Midbrain (tissue), 1 donor: ENCODE measurements around the gene PDK4.

ENCODE experiments used
- DNase-seq: peaks from one replicate; lab custom pipeline; 2025; lab: John Stamatoyannopoulos, UW

The PDK4 gene

GRCh38 chr7:95596198-95597063 lies at the start of gene PDK4:
TSS of gene PDK4 (minus strand) at chr7:95596516. CDS start at chr7:95596293, 223 bp downstream.
- peak; percentile 96 for DNase-seq

GRCh38 chr7:95642173-95642572 lies 45.9 kb upstream of the PDK4 start:
- DNase-seq = no peak

DNA sequence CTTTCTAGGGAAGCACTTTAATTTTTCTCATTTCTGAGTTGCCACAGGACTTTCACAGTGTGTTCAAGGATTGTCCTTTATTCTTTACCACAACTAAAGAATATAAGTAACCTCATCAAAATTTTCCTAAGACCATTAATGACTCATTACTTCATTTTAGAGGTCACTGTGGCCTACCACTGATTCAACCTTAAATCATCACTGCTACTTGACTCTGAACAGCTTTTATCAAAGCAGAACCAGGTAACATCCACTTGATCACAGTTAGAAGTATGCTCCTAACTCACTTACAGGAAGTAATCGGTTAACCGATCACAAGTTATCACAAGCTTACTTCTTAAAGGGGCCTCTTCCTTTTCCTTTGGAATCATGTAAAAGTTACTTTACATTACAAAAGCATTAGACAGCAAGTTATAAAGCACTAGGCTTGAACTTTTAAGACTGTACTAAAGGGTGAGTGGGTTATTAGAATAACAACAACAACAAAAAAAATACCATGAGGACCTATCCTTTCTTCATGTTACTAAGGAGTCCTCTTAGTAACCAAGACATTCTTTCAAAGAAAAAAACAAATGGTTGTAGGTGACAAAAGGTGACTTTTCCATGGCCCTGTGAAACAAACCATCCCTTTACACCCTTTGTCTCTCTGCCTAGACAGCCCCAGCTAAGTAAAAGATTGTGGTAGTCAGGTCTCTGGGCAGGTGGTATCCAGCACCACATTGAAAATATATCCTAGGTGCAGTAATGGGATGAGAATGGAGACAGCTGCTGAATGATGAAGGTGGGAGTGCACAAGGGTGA lies 40.0 kb upstream of the PDK4 start:
- no peak for DNase-seq

DNA sequence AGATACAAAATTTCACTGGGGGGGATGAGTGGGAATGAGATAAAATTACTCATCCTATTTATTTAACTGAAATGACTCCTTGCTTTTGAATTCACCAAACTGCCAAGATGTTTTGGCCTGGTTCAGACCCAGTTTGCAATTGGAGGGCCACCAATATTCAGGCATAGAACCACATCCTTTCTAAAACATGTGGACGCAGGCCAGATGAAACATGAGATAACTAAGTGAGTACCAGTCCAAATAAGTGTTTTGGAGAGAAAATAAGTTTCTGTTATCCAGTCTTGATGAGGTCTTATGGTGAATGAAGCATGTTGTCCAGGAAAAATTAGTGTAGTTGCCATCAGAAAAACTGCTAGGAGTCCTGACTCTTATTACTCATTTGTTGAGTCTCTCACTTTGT lies 36.3 kb upstream of the PDK4 start:
- no peak for DNase-seq

DNA sequence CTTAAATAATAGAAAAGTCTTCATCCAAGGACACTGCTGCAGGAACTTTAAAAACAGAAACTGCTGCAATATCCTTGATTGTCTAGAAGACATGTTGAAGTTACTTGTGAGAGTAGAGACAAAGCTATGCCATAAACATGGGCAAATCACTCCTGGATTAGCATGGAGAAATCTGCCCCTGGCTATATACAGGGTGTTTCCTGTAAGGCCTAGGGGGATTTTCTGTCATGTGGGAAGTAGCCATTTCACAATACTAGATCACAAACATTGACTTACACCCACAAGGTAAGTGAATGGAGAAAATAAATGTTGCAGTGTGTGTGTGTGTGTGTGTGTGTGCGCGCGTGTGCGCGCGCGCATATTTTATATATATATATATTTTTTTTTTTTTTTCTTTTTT lies 35.2 kb upstream of the PDK4 start:
- no peak for DNase-seq

GRCh38 chr7:95630702-95631458 lies 34.6 kb upstream of the PDK4 start:
- DNase-seq = no peak

GRCh38 chr7:95628831-95629439 lies 32.6 kb upstream of the PDK4 start:
- DNase-seq = no peak

- DNase-seq = no peak
Observed at GRCh38 chr7:95623788-95624187, 27.5 kb upstream of the PDK4 start.

DNA sequence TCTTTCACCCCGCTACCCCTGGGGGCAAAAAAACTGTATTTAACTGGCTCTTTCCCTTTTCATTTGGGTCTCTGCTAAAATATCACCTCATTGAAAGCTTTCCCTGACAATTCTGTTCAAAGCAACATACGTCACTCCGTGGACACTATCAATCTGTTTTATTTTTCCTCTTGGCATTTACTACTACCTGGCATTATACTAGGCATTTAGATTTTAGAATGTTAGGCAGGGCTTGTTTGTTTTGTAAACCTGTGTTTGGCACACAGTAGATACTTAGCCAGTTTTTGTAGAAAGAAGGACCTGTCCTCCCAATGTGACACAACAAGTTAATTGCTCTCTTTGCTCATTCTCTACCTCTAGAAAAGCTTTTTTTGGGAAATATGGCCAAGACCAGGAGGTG lies 26.5 kb upstream of the PDK4 start:
- no peak for DNase-seq

DNA sequence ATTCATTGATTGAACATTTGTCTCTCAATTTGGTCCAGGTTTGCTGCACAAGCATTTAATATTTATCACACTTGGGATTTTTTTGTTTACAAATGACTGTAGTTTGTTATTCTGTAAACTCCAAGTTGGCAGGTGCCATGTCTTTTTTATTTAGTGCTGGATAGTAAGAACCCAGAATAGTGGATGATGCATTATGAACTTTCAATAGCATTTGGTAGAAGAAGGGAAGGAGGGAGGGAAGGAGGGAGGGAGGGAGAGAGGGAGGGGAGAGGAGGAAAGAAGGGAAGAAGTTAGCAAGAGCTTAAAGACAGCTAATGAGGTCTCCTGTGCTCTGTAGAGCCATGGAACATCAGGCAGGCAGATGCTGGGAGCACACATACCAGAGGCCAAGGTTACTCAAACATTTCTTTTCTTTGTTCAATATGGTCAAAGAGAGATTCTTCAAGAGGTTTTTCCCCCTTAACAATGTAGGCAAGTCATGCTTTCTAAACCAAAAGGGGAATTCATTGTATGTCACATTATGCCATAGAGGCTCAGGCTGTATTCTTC lies 25.8 kb upstream of the PDK4 start:
- no peak for DNase-seq

DNA sequence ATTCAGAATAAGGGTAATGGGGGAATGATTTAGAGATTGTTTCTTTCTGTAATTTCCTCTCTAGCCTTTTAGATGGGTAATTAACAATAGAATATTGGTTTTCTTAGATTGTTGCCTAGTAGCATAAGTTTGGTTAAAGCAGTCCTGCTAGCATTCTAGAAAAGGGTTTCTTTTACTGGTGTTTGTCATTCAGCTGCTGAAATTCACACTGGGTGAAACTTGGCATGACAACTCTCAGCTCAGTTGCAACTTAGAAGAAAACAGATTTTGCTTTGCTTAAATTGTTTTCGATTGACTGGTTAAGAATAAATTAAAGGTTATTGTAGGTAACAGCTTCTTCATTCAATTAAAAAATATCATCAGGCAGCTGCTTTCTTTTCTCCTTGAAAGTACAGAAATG lies 25.1 kb upstream of the PDK4 start:
- DNase-seq = peak; percentile 19

DNA sequence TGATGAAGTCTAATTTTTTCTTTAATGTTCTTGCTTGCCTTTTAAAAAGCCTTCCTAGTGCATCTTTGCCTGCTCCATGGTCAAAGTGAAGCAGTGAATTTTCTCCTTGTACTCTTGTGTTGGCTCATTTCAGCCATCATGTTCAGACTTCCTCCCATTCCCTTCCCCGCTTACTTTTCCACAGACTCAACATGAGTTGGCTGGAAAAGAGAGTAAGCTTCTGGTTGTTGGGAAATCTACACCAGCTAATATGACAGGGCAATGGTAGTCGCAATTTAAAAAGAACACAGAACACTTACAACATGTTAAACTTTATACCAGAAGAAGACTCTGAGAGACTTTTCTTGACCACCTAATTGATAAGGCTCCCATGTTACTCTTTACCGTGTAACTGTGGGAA lies 24.3 kb upstream of the PDK4 start:
- DNase-seq = no peak

GRCh38 chr7:95619921-95620320 lies 23.6 kb upstream of the PDK4 start:
- no peak for DNase-seq

DNA sequence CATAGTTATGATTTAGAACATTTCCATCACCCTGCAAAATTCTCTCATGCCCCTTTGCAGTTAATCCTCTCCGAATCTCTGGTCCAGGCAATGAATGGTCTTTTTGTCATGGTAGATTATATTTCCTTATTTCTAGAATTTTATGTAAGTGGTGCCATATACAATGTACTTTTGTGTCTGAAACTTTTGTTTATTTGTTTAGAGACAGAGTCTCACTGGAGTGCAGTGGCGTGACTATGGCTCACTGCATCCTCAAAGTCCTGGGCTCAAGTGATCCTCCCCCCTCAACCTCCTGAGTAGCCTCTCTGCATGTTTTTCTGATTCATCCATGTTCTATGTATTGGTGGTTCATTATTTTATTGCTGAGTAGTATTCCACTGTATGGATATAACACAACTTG lies 23.2 kb upstream of the PDK4 start:
- DNase-seq = no peak

GRCh38 chr7:95614442-95614940 lies 18.2 kb upstream of the PDK4 start:
- DNase-seq = no peak

GRCh38 chr7:95611224-95611623 lies 14.9 kb upstream of the PDK4 start:
- no peak for DNase-seq

- peak; percentile 66 for DNase-seq
Observed at GRCh38 chr7:95609277-95609971, 13.1 kb upstream of the PDK4 start.

DNA sequence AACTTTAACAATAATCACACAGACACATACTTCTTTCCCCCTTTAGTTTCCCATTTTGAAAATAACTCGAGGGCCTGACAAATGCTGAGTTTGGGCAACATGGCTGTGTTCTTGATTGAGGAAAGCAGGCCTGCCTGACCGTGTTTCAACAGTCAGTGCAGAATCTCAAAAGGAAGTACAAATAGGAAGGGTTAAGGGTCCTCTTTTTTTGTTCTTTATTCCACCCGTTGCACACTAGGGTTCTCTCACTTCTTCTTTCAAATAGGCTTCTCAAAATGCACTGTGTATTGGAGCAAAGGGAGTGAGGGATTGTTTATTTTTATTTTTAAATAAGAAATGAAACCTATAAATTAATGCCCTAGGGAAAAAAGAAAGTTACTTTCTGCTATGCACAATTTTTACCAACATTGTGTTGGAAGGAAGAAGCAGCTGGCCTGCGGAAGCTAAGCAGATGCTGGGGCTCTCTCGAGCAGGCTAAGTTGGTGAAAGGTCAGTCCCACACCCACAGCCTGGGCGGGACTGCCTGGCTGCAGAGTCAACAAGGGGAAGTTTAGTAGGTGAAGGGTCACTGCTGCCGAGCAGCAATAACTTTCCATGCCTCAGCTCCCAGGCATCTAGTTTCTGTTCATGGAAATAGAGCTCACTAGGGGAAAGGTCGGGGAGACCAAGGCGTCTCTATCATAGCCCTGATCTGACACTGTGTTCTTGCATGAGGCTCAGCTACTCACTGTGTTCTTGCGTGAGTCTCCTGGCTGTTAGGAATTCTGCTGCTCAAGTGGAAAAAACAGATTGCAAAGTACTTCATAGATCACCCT lies 12.2 kb upstream of the PDK4 start:
- DNase-seq = peak; percentile 81

DNA sequence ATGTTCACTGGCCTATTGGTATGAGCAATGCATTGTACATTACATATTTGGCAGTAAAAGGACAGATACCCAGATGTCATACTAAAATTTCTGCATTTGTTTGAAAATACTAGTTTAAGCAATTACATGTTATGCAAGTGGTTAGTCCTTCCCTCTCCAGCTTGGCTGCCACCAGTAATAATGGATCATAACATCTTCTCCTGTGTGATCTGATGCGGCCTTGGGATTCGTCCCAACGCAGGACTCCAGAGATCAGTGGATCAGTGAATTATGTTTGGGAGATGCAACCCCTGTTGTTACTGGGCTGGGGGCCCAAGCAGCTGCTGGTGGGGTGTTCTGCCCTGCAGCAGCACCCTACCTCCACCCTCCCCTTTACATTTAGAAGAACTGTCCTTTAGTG lies 11.2 kb upstream of the PDK4 start:
- no peak for DNase-seq

GRCh38 chr7:95605275-95605674 lies 9.0 kb upstream of the PDK4 start:
- no peak for DNase-seq
